AG09319 (cell line): ENCODE data around the gene JOSD2.

Experiments
- DNase-seq: peaks from one replicate; pipeline ENCODE4 v3.0.0-alpha.2; 2010; ENCODE audit warnings: low read depth; ENCODE audit errors: extremely low read depth
- CTCF ChIP-seq: IDR thresholded peaks from 2 replicates; pipeline ENCODE4 v1.5.1; 2011; ENCODE audit warnings: low read depth, mild to moderate bottlenecking, inconsistent platforms, low read length, moderate library complexity

The JOSD2 gene

GRCh38 chr19:50550594-50550966, 39.6 kb upstream of the JOSD2 start:
- DNase-seq = no peak
- TF ChIP-seq CTCF = no peak

- no peak for TF ChIP-seq CTCF
- no peak for DNase-seq
These were observed 39.1 kb upstream of the JOSD2 start for GRCh38 chr19:50549927-50550593.

GRCh38 chr19:50549059-50549926, 38.3 kb upstream of the JOSD2 start:
- no peak for TF ChIP-seq CTCF
- no peak for DNase-seq

- DNase-seq = no peak
These were observed 37.4 kb upstream of the JOSD2 start for GRCh38 chr19:50548191-50549058.

GRCh38 chr19:50547385-50548190, 36.6 kb upstream of the JOSD2 start:
- DNase-seq = no peak
- no peak for TF ChIP-seq CTCF

More at GRCh38 chr19:50548191-50549058, 37.4 kb upstream of the JOSD2 start:
- no peak for TF ChIP-seq CTCF

- TF ChIP-seq CTCF = no peak
- DNase-seq = no peak
These were observed 35.7 kb upstream of the JOSD2 start for GRCh38 chr19:50546527-50547221.
